HG03460 (cell line): ENCODE results near the gene NDUFAF8.
A peak's percentile ranks its signal among the peaks of the same experiment; 100 is the strongest.

Experiments
- ATAC-seq: cut with Tn5 transposase; IDR thresholded peaks from one replicate; pipeline ENCODE4 v1.9.1; 2021; ENCODE audit not compliant: unreplicated experiment

Gene NDUFAF8, protein sequence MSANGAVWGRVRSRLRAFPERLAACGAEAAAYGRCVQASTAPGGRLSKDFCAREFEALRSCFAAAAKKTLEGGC

DNA sequence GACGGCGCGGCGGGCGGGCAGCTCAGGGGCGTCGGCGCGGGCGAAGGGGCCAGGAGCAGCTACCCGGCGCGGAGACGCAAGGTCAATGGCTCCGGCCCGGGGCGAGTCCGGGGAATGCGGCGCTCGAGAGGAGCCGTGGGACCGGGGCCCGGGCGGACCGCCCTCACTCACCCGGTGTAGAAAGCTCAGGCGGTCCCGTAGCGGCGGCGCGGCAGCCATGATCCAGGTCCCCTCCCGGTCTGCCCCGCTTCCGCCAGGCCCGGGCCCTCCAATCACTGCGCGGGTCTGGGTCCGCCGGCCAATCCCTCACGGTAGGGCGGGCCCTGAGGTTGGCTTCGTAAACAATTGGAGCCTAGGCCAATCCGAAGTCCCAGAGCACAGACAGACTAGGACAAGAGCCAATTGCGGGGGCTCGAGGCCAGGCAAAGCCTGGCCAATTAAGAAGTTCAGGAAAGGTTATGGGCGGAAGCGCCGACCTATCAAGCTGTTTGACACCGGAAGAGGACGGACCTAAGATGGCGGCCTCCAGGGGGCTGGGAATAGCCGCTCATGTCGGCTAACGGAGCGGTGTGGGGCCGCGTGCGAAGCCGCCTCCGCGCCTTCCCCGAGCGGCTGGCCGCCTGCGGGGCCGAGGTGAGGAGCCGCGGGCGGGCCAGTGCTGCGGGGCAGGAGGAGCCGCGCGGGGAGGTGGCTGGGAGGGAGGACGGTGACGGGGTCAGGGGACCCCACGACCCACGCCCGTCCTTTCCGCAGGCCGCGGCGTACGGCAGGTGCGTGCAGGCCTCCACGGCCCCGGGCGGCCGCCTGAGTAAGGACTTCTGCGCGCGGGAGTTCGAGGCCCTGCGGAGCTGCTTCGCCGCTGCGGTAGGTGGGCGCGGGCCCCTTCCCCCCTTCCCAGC lies at the start of gene NDUFAF8, which contains the start of gene TEPSIN:
Gene NDUFAF8, plus strand, starts transcription at position 504 of the 899 bp plus-strand sequence. Its CDS starts 46 bp downstream, at position 550.
Gene TEPSIN, minus strand, starts transcription at position 241 of the 899 bp plus-strand sequence. Its CDS starts 22 bp downstream, at position 219.
- ATAC-seq: peak; percentile 89

DNA sequence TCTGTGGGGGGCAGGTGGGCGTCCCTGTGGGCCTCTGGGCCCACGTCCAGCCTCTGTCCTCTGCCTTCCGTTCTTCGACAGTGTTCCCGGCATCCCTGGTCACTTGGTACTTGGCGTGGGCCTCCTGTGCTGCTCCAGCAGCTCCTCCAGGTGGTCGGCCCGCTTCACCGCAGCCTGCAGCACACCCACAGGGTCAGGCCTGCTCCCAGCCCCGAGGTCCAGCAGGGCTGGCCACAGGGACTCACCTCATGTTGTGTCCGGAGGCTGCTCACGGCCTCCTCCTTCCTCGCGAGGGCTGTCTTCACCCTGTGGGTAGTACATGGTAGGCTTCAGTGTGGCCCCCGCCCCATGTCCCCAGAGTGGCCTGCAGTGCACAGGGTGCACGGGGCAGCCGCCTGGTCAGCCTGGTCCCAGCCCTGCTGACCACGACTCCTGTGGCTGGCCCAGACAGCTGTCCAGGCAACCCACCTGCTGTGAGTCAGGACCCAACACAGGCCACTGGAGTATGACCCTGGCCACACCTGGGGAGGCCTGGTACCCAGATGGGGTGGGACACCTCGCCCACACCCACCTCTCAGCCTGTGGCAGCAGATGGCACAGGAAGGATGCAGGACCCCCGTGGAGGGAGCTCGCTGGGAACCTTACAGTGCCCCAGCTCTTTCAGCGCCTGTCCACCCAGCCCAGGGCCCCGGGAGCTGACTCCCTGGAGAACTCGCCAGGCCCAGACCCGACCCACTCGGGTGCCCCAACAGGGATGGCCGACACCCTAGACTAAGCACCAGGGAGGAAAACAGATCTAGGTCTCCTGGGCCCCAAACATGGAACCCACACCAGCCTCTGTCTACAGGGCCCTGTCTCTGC lies 49.2 kb upstream of the NDUFAF8 start:
- no peak for ATAC-seq

DNA sequence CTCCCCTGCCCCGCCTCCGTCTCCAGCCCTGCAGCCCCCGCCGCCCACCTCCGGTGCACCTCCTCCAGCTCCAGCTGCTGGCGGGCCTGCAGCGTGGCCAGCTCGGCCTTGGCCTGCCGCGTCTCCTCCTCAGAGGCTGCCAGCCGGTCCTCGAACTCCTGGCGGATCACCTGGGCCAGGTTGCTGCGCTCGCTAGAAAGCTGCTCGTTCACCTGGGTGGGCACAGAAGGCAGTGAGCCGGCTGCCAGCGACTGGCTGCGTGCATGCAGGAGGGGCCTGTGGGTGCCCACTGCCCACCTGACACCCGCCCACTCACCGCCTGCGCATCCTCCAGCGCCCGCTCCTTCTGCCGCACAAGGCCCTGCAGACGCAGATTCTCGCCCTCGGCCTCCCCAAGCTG lies 48.5 kb upstream of the NDUFAF8 start:
- no peak for ATAC-seq

- ATAC-seq: no peak
Observed at GRCh38 chr17:81191116-81191515, 48.0 kb upstream of the NDUFAF8 start.

DNA sequence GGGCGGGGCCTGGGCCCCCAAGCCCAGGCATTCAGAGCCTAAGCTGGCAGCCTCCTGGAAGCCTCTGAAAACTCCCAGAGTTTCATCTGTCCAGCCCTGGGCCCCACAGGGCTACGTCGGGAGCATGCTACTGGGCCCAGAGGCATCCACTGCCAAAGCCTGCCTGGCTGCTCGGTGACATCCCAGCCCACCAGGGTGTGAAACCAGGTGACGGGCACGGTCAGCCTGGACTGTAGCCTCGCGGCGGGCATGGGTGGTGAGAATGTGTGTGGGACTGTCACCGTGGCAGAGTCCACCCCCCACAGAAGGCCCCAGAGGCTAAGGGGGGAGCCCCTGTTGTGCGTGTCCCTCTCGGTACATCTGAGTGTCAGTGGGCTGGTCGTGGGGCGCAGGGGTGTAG lies 47.5 kb upstream of the NDUFAF8 start:
- ATAC-seq: no peak

- no peak for ATAC-seq
Observed at GRCh38 chr17:81192386-81193050, 46.6 kb upstream of the NDUFAF8 start.

DNA sequence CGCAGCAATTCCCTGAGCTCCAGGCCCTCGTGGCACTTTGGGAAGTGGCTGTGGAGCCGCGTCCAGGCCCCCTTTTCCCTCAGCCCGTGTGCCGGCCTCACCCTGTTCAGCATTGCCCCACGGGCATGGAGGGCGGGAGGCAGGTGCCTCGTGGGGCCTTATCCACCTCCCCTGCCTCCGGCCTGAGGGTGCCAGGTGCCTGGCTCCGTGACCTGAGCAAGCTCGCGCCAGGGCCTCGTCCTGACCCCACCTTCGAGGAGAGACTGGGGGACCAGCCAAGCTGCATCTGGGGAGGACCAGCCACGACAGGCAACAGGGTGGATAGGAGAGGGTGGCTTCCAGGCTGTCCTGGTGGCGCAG lies 46.1 kb upstream of the NDUFAF8 start:
- ATAC-seq: no peak

DNA sequence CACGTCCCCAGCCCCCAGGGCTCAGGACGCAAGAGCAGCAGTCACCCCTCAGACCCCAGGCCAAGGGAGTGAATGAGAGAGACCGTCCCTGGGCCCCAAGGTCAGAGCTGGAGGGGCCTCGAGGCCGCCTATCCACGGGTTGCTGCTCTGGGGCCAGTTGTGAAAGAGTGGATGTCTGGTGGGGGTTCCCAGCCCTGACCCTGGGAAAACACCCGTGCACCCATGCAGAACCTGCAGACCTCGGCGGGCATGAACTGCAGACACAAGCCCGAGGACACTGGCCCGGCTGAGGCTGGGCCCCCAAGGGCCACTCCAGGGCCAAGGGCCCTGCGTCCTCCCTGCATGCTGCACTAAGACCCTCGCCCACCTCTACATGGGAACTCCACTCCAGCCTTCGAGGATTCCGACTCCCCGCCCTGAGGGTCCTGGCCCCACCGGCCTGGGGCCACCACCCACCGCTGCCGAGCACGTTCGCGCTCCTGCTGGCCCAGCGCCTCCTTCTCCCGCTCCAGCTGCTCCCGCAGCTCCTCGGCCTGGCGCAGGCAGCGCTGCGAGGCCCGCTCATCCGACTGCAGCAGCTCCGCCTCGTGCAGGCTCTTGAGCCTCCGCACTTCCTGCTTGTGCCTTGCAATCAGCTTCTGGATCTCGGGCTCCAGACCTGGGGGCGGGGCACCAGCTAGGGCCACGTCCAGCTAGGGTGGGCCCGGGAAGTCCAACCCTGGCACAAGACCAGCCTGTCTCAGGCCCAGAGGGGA lies 45.5 kb upstream of the NDUFAF8 start:
- no peak for ATAC-seq

GRCh38 chr17:81194225-81194760 lies 44.8 kb upstream of the NDUFAF8 start:
- no peak for ATAC-seq

DNA sequence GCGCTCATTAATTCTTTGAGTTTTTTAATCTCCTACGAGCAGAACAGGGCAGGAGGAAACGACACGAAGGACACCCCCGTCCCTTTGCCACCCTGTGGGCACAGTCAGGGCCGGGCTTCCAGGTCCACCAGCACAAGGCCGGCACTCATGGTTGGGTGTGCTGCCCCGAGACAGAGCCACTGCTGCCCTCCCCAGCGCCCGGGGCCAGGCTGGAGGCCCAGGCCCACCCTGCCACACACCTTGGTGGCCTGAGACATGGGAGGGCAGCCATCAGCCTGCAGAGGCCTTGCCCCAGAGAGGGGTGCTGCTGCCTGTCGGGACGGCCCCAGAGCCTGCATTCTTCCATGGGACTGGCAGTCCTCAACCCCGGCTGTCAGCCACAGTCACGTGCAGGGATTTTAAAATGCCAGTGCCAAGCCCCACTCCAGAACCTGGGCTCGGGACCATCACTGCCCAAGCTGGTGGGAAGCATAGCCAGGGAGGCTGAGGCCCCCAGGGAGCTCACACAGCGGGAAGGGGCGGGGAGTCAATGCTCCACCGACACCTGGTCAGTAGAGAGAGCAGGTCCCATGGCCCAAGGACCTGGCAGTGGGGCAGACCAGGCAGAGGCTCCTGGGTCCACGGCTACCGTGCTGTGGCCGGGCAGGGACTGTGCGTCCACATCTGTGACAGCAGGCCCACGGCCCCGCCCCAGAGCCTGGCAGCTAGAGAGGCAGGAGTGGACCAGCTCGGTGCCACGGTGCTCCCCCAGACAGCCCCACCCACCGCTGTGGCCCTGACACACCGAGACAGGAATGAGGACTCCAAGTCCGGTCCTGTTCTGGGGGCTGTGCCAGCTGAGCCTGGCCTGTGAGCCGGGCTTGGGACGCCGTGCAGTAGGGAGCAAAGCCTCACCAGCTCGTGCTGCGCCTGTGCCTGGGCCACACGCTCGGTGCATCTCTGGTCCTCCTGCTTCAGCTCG lies 43.9 kb upstream of the NDUFAF8 start:
- no peak for ATAC-seq

GRCh38 chr17:81195941-81196495 lies 43.1 kb upstream of the NDUFAF8 start:
- no peak for ATAC-seq

- no peak for ATAC-seq
Observed at GRCh38 chr17:81196505-81197408, 42.4 kb upstream of the NDUFAF8 start.

DNA sequence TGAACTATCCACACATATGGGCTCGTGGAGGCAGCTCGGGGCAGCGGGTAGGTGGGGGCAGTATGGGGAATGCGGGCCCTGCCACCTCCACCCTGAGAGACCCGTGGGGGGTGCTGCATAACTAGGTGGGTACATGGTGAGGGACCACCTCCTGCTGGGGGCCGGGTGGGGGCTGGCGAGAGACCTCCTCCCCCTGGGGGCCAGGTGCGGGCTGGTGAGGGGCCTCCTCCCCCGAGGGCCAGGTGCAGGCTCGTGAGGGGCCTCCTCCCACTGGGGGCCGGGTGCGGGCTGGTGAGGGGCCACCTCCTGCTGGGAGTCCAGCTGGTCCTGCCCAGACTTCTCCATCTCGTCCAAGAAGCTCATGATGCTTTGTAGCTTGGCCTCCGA lies 41.7 kb upstream of the NDUFAF8 start:
- ATAC-seq: no peak

GRCh38 chr17:81197831-81198490 lies 41.2 kb upstream of the NDUFAF8 start:
- no peak for ATAC-seq

DNA sequence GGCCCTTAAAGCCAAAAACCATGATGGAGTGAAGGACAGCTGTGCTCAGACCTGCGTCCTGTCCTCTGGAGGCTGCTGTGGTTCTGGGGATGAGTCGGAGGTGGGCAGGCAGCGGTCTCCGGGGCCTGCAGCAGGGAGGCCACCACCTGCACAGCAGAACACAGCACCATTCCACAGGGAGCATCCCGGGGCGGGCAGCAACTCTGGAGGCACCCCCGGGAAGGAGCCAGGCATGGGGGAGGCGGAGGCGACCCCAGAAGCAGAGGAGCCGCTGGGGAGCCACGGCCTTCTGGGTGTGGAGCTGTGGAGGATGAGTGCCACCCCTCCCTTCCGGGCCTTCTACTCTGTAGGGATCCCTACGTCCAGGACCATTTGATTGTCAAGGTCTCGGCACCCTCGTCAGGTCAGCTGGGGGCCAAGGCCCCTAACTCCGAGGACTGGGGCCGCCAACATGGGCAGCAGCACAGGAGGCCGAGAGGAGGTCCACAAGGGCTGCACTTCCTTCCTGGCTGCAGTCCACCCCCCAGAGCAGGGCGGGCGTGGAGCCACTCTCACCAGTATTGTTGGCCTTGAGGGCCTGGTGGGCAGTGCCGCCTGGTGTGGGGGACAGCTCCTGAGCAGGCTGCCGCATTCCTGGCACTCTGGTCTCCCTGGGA lies 40.2 kb upstream of the NDUFAF8 start:
- ATAC-seq: no peak

- ATAC-seq: no peak
Observed at GRCh38 chr17:81199482-81199830, 39.7 kb upstream of the NDUFAF8 start.

DNA sequence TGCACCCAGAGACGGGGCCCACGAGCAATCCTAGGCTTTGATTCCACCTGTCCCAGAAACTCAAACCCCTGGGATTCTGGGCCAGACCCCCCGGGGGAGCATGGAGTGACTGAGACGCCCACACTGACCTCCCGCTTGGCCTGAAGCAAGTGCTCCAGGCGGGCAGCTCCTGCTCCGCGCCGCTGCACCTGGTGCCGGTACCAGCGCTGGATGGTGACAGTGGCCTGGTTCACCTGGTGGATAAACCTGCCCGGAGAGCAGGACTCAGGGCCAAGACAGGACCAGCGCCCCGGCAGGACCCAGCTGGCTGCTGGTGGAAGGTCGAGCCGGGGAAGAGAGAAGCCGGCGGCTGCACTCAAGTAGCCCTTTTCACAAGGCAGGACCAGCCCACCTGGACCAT lies 38.9 kb upstream of the NDUFAF8 start:
- no peak for ATAC-seq
